PFSK-1 (cell line): Measurements from ENCODE around the gene PODXL2.

Source experiments
- FOXP2 ChIP-seq: optimal IDR thresholded peaks from 2 replicates; pipeline ENCODE3; 2011; ENCODE audit warnings: borderline replicate concordance, control low read depth, inconsistent platforms; ENCODE audit not compliant: insufficient read depth; ENCODE audit errors: extremely low read length, extremely low read depth
- POLR2AphosphoS5 ChIP-seq: IDR thresholded peaks from 2 replicates; pipeline ENCODE4 v1.6.1; 2012; ENCODE audit warnings: low read depth, mild to moderate bottlenecking, control low read depth, low read length, moderate library complexity
- REST ChIP-seq, 2 experiments: IDR thresholded peaks; 2 replicates each; pipeline versions ENCODE4 v1.6.1 to v1.8.0; 2011 to 2012; ENCODE audit warnings: low read depth in 2 of 2, low read length in 2 of 2, control low read depth in 1 of 2, inconsistent platforms in 1 of 2, mild to moderate bottlenecking in 1 of 2, moderate library complexity in 1 of 2; ENCODE audit not compliant: insufficient read depth in 1 of 2
- SIN3A ChIP-seq: IDR thresholded peaks from 2 replicates; pipeline ENCODE4 v1.6.1; 2012; ENCODE audit warnings: mild to moderate bottlenecking, low read length, moderate library complexity, borderline replicate concordance; ENCODE audit not compliant: insufficient read depth
- TAF1 ChIP-seq: IDR thresholded peaks from 2 replicates; pipeline ENCODE4 v1.6.1; 2012; ENCODE audit warnings: low read length, control low read depth, borderline replicate concordance; ENCODE audit not compliant: insufficient read depth

Gene PODXL2

GRCh38 chr3:127634653-127635052 lies 5.7 kb downstream of the PODXL2 start:
- TF ChIP-seq POLR2AphosphoS5 (no peak), REST (IDR thresholded peaks at IDR 0.05; ENCODE audit: insufficient read depth in 1 of 2, low read depth in 2 of 2, low read length in 2 of 2) (no peak), SIN3A (no peak), FOXP2 (no peak), TAF1 (no peak)

DNA sequence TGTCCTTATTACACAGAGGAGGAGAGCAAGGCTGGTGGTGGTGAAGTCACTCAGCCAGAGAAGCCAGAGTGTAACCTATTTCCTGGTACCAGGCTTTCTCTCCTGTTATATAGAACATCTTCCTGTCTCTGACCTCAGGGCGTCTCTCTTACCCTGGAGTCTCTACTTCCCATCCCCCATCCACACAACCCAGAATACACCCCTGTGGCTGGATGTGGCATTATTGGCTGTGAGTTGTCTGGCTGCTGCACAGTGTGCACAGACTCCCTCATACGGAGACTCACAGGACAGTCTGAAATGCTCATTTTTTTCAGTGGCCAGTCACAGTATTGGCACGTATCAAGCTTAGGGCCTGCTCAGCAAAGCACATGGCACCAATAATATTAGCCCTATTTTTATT lies 8.6 kb downstream of the PODXL2 start:
- TF ChIP-seq POLR2AphosphoS5 (no peak), SIN3A (no peak), FOXP2 (peak; percentile 16)

DNA sequence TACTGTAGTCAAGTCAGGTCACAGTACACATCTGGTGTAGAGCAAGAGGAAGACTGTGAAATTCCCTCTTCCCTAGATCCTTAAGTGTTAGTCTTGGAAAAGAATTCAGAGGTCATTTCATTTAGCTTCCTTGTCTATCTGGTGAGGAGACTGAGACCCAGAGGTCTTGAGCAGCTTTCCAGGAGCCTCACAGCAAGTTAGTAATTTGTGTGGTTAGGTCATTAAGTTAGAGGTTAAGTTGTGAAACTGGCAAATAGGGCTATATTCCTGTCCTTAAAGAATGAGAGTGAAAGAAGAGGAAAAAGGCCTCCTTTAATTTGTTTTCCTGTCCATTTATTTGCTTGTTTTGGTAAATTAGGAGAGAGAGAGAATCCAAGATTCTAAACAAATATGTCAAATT lies 9.0 kb downstream of the PODXL2 start:
- TF ChIP-seq POLR2AphosphoS5 (no peak), REST (IDR thresholded peaks at IDR 0.05; ENCODE audit: insufficient read depth in 1 of 2, low read depth in 2 of 2, low read length in 2 of 2) (no peak), FOXP2 (no peak), TAF1 (no peak), SIN3A (no peak)

DNA sequence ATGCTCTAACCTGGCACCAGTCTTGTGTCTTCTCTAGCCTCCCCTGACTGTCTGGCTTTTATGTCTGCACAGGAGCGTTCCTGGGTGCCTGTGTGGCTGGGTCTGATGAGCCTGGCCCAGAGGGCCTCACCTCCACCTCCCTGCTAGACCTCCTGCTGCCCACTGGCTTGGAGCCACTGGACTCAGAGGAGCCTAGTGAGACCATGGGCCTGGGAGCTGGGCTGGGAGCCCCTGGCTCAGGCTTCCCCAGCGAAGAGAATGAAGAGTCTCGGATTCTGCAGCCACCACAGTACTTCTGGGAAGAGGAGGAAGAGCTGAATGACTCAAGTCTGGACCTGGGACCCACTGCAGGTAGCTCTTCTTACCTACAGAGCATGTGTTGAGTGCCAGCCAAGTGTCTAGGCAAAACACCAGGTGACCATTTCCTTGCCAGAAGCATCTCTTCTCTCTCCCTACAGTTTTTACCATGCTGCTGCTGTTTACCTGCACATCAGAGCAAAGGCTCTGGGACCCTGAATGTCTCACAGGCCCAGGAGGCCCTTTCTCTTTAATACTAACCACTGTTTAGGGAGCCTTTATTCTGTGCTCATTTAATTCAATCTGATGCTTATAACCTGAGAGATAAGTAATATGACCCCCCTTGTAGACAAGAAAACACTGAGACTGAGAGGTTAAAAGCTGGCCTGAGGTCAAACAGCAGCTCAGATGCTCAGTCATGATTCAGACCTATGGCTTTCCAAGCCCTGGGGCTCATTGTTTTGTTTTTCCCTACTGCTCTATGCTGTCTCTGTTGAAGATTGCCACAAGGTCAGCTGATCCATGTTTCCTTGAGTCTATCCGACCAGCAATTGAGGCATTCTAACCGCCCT lies 10.4 kb downstream of the PODXL2 start:
- TF ChIP-seq POLR2AphosphoS5: no peak
- no peak for TF ChIP-seq FOXP2
- no peak for TF ChIP-seq REST (IDR thresholded peaks at IDR 0.05; ENCODE audit: insufficient read depth in 1 of 2, low read depth in 2 of 2, low read length in 2 of 2)
- no peak for TF ChIP-seq SIN3A

DNA sequence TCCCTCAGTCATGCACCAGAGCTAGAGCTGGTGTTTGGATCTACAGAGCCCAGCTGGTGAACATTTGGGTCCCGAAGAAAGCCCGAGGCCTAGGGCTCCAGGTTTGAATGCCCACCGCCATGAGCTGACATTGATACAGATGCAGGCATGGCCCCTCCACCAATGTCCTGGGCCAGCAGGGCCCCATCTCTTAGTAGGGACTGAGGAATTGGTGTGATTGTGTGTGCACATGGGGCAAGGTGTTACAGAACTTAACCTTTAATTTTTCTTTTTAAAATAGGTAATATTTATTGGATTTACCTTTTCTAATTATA lies 11.0 kb downstream of the PODXL2 start:
- no peak for TF ChIP-seq POLR2AphosphoS5

DNA sequence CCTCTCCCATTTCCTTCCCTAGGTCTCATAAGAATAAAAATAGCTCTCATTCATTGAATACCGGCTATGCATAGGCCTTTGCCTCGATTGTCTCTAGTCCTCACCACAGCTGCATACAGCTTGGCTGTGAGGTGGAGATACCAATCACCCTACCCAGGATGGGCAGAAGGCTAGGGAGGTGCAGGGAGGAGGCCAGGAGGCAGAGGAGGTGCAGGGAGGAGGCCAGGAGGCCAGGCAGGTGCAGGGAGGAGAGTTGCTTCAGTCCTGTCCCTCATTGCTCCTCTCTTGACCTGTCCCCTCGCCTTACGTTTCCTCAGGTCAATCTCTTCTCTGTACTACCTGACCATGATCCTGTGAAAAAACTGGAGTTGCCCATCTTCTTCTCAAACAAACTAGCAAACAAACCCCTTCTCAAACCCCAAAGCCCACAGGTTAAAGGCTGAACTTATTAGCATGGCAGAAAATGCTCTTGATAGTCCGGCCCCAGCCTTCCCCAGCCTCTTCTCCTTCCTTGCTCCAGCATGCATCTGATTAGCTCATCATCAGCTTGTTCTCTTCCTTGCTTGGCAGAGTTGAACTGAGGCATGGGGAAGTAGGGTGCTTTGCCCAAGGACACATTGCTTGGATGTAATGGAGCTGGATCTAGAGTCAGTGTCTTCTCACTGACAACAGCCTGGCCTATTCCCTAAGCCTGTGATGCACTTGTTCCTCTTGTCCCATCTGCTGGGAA lies 15.8 kb downstream of the PODXL2 start:
- TF ChIP-seq REST (IDR thresholded peaks at IDR 0.05; ENCODE audit: insufficient read depth in 1 of 2, low read depth in 2 of 2, low read length in 2 of 2) (no peak), POLR2AphosphoS5 (no peak), TAF1 (no peak), SIN3A (no peak), FOXP2 (no peak)
